Measurements from ENCODE around the gene GPRC5C. TPM values are rescaled to one million over a fixed set of nuclear protein-coding genes. Genes with fewer than 3 reads are reported as not detected.
A peak's percentile ranks its signal among the peaks of the same experiment; 100 is the strongest.
"Not testable (repeated sequence)": the region's sequence is repeated elsewhere in the genome, so short reads cannot be mapped to it uniquely, and the experiment has no call there.

The GPRC5C gene
- total RNA-seq, 1 donor from 2014 or later: 56.4 TPM

GRCh38 chr17:74480290-74480689, 48.4 kb downstream of the GPRC5C start:
- H3K27me3 Mint-ChIP-seq (ENCODE audit: unreplicated experiment): peaks cover 18% of the 10 kb centered on the region
- TF ChIP-seq CTCF (IDR thresholded peaks at IDR 0.05): no peak
- no peaks in the 10 kb centered on the region for H3K36me3 Mint-ChIP-seq (ENCODE audit: unreplicated experiment)
- no peak overlapping the region for H3K27ac Mint-ChIP-seq (ENCODE audit: unreplicated experiment)
- no peak for DNase-seq (ENCODE audit: extremely low spot score, unreplicated experiment)
- peaks cover 4% of the 10 kb centered on the region for H3K9me3 Mint-ChIP-seq (ENCODE audit: unreplicated experiment)
- no peaks in the 10 kb centered on the region for H3K4me1 Mint-ChIP-seq (ENCODE audit: unreplicated experiment)
- H3K4me3 Mint-ChIP-seq (ENCODE audit: unreplicated experiment): no peak overlapping the region

GRCh38 chr17:74481621-74482020, 49.7 kb downstream of the GPRC5C start:
- H3K4me3 Mint-ChIP-seq (ENCODE audit: unreplicated experiment): no peak overlapping the region
- DNase-seq (ENCODE audit: extremely low spot score, unreplicated experiment): no peak
- no peaks in the 10 kb centered on the region for H3K36me3 Mint-ChIP-seq (ENCODE audit: unreplicated experiment)
- H3K4me1 Mint-ChIP-seq (ENCODE audit: unreplicated experiment): no peaks in the 10 kb centered on the region
- no peaks in the 10 kb centered on the region for H3K9me3 Mint-ChIP-seq (ENCODE audit: unreplicated experiment)
- TF ChIP-seq CTCF (IDR thresholded peaks at IDR 0.05): no peak
- H3K27ac Mint-ChIP-seq (ENCODE audit: unreplicated experiment): no peak overlapping the region
- H3K27me3 Mint-ChIP-seq (ENCODE audit: unreplicated experiment): peaks cover 17% of the 10 kb centered on the region

- Mint-ChIP-seq H3K4me1 (ENCODE audit: unreplicated experiment) (no peaks in the 10 kb centered on the region), H3K4me3 (ENCODE audit: unreplicated experiment) (no peak overlapping the region), H3K27ac (ENCODE audit: unreplicated experiment) (no peak overlapping the region), H3K27me3 (ENCODE audit: unreplicated experiment) (peaks cover 19% of the 10 kb centered on the region), H3K36me3 (ENCODE audit: unreplicated experiment) (no peaks in the 10 kb centered on the region), H3K9me3 (ENCODE audit: unreplicated experiment) (no peaks in the 10 kb centered on the region)
- TF ChIP-seq CTCF (IDR thresholded peaks at IDR 0.05): no peak
- no peak for DNase-seq (ENCODE audit: extremely low spot score, unreplicated experiment)
Observed at GRCh38 chr17:74484066-74484465, 52.2 kb downstream of the GPRC5C start.

GRCh38 chr17:74485022-74485743, 53.3 kb downstream of the GPRC5C start:
- no peak overlapping the region for H3K27ac Mint-ChIP-seq (ENCODE audit: unreplicated experiment)
- no peaks in the 10 kb centered on the region for H3K9me3 Mint-ChIP-seq (ENCODE audit: unreplicated experiment)
- H3K4me1 Mint-ChIP-seq (ENCODE audit: unreplicated experiment): no peaks in the 10 kb centered on the region
- peaks cover 22% of the 10 kb centered on the region for H3K27me3 Mint-ChIP-seq (ENCODE audit: unreplicated experiment)
- no peak overlapping the region for H3K4me3 Mint-ChIP-seq (ENCODE audit: unreplicated experiment)
- TF ChIP-seq CTCF (IDR thresholded peaks at IDR 0.05): no peak
- no peak for DNase-seq (ENCODE audit: extremely low spot score, unreplicated experiment)
- H3K36me3 Mint-ChIP-seq (ENCODE audit: unreplicated experiment): no peaks in the 10 kb centered on the region

GRCh38 chr17:74485841-74486240, 54.0 kb downstream of the GPRC5C start:
- no peak for TF ChIP-seq CTCF (IDR thresholded peaks at IDR 0.05)
- Mint-ChIP-seq H3K27me3 (ENCODE audit: unreplicated experiment) (peaks cover 22% of the 10 kb centered on the region), H3K36me3 (ENCODE audit: unreplicated experiment) (no peaks in the 10 kb centered on the region), H3K4me3 (ENCODE audit: unreplicated experiment) (no peak overlapping the region), H3K27ac (ENCODE audit: unreplicated experiment) (no peak overlapping the region), H3K4me1 (ENCODE audit: unreplicated experiment) (no peaks in the 10 kb centered on the region), H3K9me3 (ENCODE audit: unreplicated experiment) (no peaks in the 10 kb centered on the region)
- no peak for DNase-seq (ENCODE audit: extremely low spot score, unreplicated experiment)

GRCh38 chr17:74488276-74488675, 56.4 kb downstream of the GPRC5C start:
- peak; percentile 21 for DNase-seq (ENCODE audit: extremely low spot score, unreplicated experiment)
- peaks cover 20% of the 10 kb centered on the region for H3K27me3 Mint-ChIP-seq (ENCODE audit: unreplicated experiment)
- H3K9me3 Mint-ChIP-seq (ENCODE audit: unreplicated experiment); H3K4me3 Mint-ChIP-seq (ENCODE audit: unreplicated experiment); H3K27ac Mint-ChIP-seq (ENCODE audit: unreplicated experiment); H3K4me1 Mint-ChIP-seq (ENCODE audit: unreplicated experiment); H3K36me3 Mint-ChIP-seq (ENCODE audit: unreplicated experiment): not testable (repeated sequence)
